Activated CD4-positive, alpha-beta T cell treated with anti-CD3 and anti-CD28 coated beads, Interleukin-2, amount 50 U/mL, for 16 hours (primary cell): ENCODE data around the gene SLC17A2.

Source experiments
- DNase-seq: peaks from one replicate; pipeline ENCODE4 v3.0.0-alpha.2; 2020

Gene SLC17A2

GRCh38 chr6:25918083-25918683, 12.3 kb downstream of the SLC17A2 start:
- DNase-seq = no peak

- no peak for DNase-seq
Measured at GRCh38 chr6:25916789-25917490, 13.6 kb downstream of the SLC17A2 start.

GRCh38 chr6:25916330-25916729, 14.2 kb downstream of the SLC17A2 start:
- no peak for DNase-seq

- DNase-seq = peak; percentile 24
Measured at GRCh38 chr6:25913741-25914140, 16.8 kb downstream of the SLC17A2 start.

GRCh38 chr6:25911351-25911750, 19.1 kb downstream of the SLC17A2 start:
- DNase-seq = no peak

- no peak for DNase-seq
Measured at GRCh38 chr6:25907475-25908014, 22.9 kb downstream of the SLC17A2 start.

- no peak for DNase-seq
Measured at GRCh38 chr6:25903467-25904099, 26.9 kb downstream of the SLC17A2 start.

- DNase-seq = no peak
Measured at GRCh38 chr6:25902071-25902470, 28.4 kb downstream of the SLC17A2 start.

- DNase-seq = no peak
Measured at GRCh38 chr6:25900843-25901242, 29.6 kb downstream of the SLC17A2 start.

GRCh38 chr6:25899580-25900408, 30.7 kb downstream of the SLC17A2 start:
- DNase-seq = no peak

GRCh38 chr6:25899123-25899522, 31.4 kb downstream of the SLC17A2 start:
- no peak for DNase-seq

GRCh38 chr6:25898289-25898977, 32.1 kb downstream of the SLC17A2 start:
- no peak for DNase-seq

GRCh38 chr6:25896252-25896651, 34.2 kb downstream of the SLC17A2 start:
- no peak for DNase-seq

- no peak for DNase-seq
Measured at GRCh38 chr6:25895771-25896170, 34.7 kb downstream of the SLC17A2 start.

GRCh38 chr6:25893778-25894177, 36.7 kb downstream of the SLC17A2 start:
- DNase-seq = no peak

- DNase-seq = no peak
Measured at GRCh38 chr6:25892877-25893276, 37.6 kb downstream of the SLC17A2 start.

- peak; percentile 15 for DNase-seq
Measured at GRCh38 chr6:25889877-25890853, 40.3 kb downstream of the SLC17A2 start.

GRCh38 chr6:25888626-25889025, 41.9 kb downstream of the SLC17A2 start:
- DNase-seq = no peak

- no peak for DNase-seq
Measured at GRCh38 chr6:25886066-25886465, 44.4 kb downstream of the SLC17A2 start.

GRCh38 chr6:25883991-25884390, 46.5 kb downstream of the SLC17A2 start:
- DNase-seq = no peak

GRCh38 chr6:25883536-25883935, 47.0 kb downstream of the SLC17A2 start:
- DNase-seq = no peak
